ENCODE measurements around the gene IP6K2.
"Not testable (repeated sequence)": the region's sequence is repeated elsewhere in the genome, so short reads cannot be mapped to it uniquely, and the experiment has no call there.

Gene IP6K2

GRCh38 chr3:48738926-48739616 is 22.1 kb upstream of the IP6K2 start:
- no peak overlapping the region for H3K4me3 Mint-ChIP-seq
- no peak overlapping the region for H3K27ac Mint-ChIP-seq
- H3K4me1 Mint-ChIP-seq, result peaks cover 20% of the 10 kb centered on the region
- H3K27me3 Mint-ChIP-seq, result no peaks in the 10 kb centered on the region
- no peaks in the 10 kb centered on the region for H3K9me3 Mint-ChIP-seq
- no peak for ATAC-seq
- no peaks in the 10 kb centered on the region for H3K36me3 Mint-ChIP-seq

DNA sequence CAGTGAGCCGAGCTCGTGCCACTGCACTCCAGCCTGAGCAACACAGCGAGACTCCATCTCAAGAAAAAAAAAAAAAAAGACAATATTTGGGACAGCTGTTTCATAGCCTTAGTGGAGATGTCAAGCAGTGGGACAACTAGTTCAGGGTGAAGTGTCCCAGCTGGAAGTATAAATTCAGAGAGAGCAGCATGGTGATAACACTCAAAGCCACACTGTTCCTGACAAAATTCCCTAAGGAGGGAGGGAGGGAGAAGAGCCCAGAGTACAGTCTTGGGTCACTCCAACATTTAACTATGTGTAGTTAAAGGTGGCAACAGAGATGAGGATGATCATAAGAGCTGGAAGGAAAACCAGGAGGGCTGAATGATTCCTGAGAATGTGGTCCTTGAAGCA is 21.1 kb upstream of the IP6K2 start:
- H3K27me3 Mint-ChIP-seq, result no peaks in the 10 kb centered on the region
- no peak overlapping the region for H3K27ac Mint-ChIP-seq
- ATAC-seq, result no peak
- H3K4me1 Mint-ChIP-seq, result peaks cover 20% of the 10 kb centered on the region
- H3K36me3 Mint-ChIP-seq, result no peaks in the 10 kb centered on the region
- no peak overlapping the region for H3K4me3 Mint-ChIP-seq
- H3K9me3 Mint-ChIP-seq, result no peaks in the 10 kb centered on the region

DNA sequence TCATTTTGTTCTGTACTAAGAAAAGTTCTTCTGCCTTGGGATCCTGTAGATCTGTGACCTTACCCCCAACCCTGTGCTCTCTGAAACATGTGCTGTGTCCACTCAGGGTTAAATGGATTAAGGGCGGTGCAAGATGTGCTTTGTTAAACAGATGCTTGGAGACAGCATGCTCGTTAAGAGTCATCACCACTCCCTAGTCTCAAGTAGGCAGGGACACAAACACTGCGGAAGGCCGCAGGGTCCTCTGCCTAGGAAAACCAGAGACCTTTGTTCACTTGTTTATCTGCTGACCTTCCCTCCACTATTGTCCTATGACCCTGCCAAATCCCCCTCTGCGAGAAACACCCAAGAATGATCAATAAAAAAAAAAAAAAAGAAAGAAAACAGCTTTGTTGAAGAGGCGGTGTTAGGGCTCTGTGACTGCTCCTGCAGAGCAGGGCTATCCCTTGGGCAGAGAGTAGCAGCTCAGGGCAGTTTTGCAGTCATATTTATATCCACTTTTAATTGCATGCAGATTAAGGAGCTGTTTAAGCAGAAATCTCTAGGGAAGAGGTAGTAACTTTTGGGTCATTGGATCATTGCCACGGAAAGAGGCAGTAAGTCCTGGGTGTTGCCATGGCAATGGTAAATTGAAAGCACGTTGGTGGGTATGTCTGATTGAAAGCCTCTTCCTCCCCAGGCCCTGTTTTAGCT is 18.2 kb upstream of the IP6K2 start:
- ATAC-seq, H3K36me3 Mint-ChIP-seq, H3K4me3 Mint-ChIP-seq, H3K27ac Mint-ChIP-seq, H3K9me3 Mint-ChIP-seq, H3K27me3 Mint-ChIP-seq: not testable (repeated sequence)
- peaks cover 18% of the 10 kb centered on the region for H3K4me1 Mint-ChIP-seq

DNA sequence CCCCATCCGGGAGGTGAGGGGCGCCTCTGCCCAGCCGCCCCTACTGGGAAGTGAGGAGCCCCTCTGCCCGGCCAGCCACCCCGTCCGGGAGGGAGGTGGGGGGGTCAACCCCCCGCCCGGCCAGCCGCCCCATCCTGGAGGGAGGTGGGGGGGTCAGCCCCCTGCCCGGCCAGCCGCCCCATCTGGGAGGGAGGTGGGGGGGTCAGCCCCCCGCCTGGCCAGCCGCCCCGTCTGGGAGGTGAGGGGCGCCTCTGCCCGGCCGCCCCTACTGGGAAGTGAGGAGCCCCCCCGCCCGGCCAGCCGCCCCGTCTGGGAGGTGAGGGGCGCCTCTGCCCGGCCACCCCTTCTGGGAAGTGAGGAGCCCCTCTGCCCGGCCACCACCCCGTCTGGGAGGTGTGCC is 17.5 kb upstream of the IP6K2 start:
- not testable (repeated sequence) for ATAC-seq, H3K9me3 Mint-ChIP-seq, H3K36me3 Mint-ChIP-seq, H3K27ac Mint-ChIP-seq, H3K27me3 Mint-ChIP-seq, H3K4me3 Mint-ChIP-seq
- H3K4me1 Mint-ChIP-seq, result peaks cover 11% of the 10 kb centered on the region

- H3K27me3 Mint-ChIP-seq, ATAC-seq, H3K27ac Mint-ChIP-seq, H3K36me3 Mint-ChIP-seq, H3K9me3 Mint-ChIP-seq, H3K4me3 Mint-ChIP-seq: not testable (repeated sequence)
- peaks cover 10% of the 10 kb centered on the region for H3K4me1 Mint-ChIP-seq
Measured at GRCh38 chr3:48733752-48734518, 16.9 kb upstream of the IP6K2 start.

- Mint-ChIP-seq H3K9me3 (peaks cover 4% of the 10 kb centered on the region), H3K4me1 (no peaks in the 10 kb centered on the region), H3K27me3 (no peaks in the 10 kb centered on the region), H3K36me3 (no peaks in the 10 kb centered on the region), H3K4me3 (no peak overlapping the region), H3K27ac (no peak overlapping the region)
- no peak for ATAC-seq
Measured at GRCh38 chr3:48727511-48727910, 10.5 kb upstream of the IP6K2 start.

- not testable (repeated sequence) for ATAC-seq, H3K4me1 Mint-ChIP-seq, H3K27me3 Mint-ChIP-seq, H3K4me3 Mint-ChIP-seq, H3K27ac Mint-ChIP-seq, H3K9me3 Mint-ChIP-seq, H3K36me3 Mint-ChIP-seq
Measured at GRCh38 chr3:48725185-48725855, 8.3 kb upstream of the IP6K2 start.

- Mint-ChIP-seq H3K27me3 (no peaks in the 10 kb centered on the region), H3K36me3 (no peaks in the 10 kb centered on the region), H3K9me3 (peaks cover 4% of the 10 kb centered on the region), H3K4me1 (no peaks in the 10 kb centered on the region), H3K27ac (no peak overlapping the region), H3K4me3 (no peak overlapping the region)
- no peak for ATAC-seq
Measured at GRCh38 chr3:48723725-48724124, 6.7 kb upstream of the IP6K2 start.

DNA sequence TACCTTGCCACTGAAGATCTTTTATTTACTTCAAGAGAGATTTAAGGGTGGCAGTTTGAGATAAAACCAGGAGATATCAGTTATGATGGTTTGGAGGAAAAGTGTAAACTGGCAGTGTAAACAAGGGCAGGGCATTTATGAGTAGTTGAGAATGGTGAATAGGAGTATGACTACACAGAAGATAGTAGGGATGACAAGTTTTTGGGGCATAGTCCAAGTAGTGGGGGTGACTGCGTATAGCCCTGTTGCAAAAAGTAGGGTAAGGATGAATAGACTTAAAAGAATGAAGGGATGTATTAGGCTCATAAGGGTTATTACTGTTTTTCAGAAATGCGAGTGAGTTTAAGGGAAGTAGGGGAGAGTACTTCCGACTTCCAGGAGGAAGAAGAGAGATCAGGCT is 6.3 kb upstream of the IP6K2 start:
- not testable (repeated sequence) for H3K4me1 Mint-ChIP-seq, H3K27me3 Mint-ChIP-seq, H3K9me3 Mint-ChIP-seq, H3K27ac Mint-ChIP-seq, ATAC-seq, H3K36me3 Mint-ChIP-seq, H3K4me3 Mint-ChIP-seq

- H3K4me1 Mint-ChIP-seq, result peaks cover 35% of the 10 kb centered on the region
- no peaks in the 10 kb centered on the region for H3K9me3 Mint-ChIP-seq
- H3K27me3 Mint-ChIP-seq, result no peaks in the 10 kb centered on the region
- H3K27ac Mint-ChIP-seq, result peak overlapping the region; percentile 91
- peak overlapping the region; percentile 89 for H3K4me3 Mint-ChIP-seq
- no peak for ATAC-seq
- H3K36me3 Mint-ChIP-seq, result peaks cover 15% of the 10 kb centered on the region
Measured at GRCh38 chr3:48716508-48716981, 476 bp downstream of the IP6K2 start.

DNA sequence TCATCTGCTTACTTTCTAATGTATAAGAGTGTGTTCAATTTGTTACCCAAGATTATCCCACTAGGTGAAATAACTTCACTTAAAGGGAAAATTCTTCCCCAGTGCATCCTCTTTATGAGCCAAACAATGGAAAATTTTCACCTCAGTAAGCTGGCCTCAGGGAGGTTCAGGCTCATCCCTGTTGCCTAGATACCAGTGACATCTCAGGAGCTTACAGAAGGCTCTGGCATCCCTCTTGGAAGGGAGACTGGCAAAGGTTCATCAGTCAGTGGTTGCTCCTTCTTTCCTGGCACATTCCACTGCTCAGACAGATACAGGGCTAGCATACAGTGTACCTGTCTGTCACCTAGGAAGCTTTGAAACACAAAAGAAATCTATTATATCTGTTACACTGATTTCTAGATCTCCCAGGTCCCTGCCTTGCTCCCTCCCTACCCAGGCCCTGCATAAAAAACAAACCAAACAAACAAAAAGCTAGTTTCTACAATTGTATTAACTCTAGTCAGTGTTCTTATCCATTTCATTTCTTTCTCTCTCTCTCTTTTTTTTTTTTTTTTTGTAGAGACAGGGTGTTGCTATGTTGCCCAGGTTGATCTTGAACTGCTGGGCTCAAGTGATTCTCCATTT is 1.7 kb downstream of the IP6K2 start:
- H3K4me1 Mint-ChIP-seq, result peaks cover 44% of the 10 kb centered on the region
- no peak for ATAC-seq
- peaks cover 24% of the 10 kb centered on the region for H3K36me3 Mint-ChIP-seq
- H3K9me3 Mint-ChIP-seq, result no peaks in the 10 kb centered on the region
- peak overlapping the region; percentile 91 for H3K27ac Mint-ChIP-seq
- H3K27me3 Mint-ChIP-seq, result no peaks in the 10 kb centered on the region
- peak overlapping the region; percentile 89 for H3K4me3 Mint-ChIP-seq

DNA sequence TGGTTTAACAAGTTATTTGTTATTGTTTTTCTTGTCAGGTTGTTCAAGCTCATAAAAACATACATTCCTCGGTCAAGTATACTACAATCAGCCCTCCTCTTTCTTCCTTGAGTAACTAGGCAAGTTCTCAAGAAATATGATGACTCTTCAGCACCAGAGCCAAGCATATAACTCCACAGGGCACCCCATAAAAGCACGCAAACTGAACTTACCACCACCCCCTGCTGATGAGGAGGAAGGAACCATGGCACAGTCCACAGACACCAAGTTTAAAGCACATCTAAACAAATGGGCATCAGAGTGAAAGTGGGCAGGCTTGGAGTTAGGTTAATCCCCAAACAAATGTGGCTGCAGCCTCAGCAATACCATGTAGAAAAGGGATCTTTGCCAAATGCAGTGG is 5.3 kb downstream of the IP6K2 start:
- peaks cover 24% of the 10 kb centered on the region for H3K36me3 Mint-ChIP-seq
- no peaks in the 10 kb centered on the region for H3K27me3 Mint-ChIP-seq
- H3K4me3 Mint-ChIP-seq, result no peak overlapping the region
- H3K4me1 Mint-ChIP-seq, result peaks cover 50% of the 10 kb centered on the region
- no peak for ATAC-seq
- H3K27ac Mint-ChIP-seq, result no peak overlapping the region
- H3K9me3 Mint-ChIP-seq, result no peaks in the 10 kb centered on the region

DNA sequence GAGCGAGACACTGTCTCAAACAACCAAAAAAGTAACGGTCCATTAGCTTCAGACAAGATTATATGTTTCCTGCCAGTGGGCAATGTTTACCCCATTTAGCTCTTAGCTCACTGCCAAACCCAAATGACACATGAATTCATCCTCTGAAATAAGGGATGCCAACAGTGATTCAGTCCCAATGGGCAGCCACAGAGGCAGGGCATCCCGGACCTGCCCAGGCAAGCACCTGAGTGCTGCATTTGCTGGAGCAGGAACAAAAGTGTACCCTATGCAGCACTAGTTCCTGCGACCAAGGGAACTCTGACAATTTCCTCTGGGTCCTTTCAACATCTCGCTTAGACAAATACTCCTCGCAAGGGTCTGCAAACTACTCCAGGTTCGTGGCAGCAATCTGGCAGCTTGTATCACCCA is 8.0 kb downstream of the IP6K2 start:
- Mint-ChIP-seq H3K4me3 (no peak overlapping the region), H3K9me3 (no peaks in the 10 kb centered on the region), H3K27me3 (no peaks in the 10 kb centered on the region), H3K36me3 (peaks cover 23% of the 10 kb centered on the region), H3K27ac (peak overlapping the region; percentile 63), H3K4me1 (peaks cover 43% of the 10 kb centered on the region)
- no peak for ATAC-seq

- Mint-ChIP-seq H3K4me3 (no peak overlapping the region), H3K36me3 (peaks cover 23% of the 10 kb centered on the region), H3K9me3 (no peaks in the 10 kb centered on the region), H3K4me1 (peaks cover 45% of the 10 kb centered on the region), H3K27me3 (no peaks in the 10 kb centered on the region), H3K27ac (peak overlapping the region; percentile 63)
- ATAC-seq, result no peak
Measured at GRCh38 chr3:48708481-48708889, 8.5 kb downstream of the IP6K2 start.

DNA sequence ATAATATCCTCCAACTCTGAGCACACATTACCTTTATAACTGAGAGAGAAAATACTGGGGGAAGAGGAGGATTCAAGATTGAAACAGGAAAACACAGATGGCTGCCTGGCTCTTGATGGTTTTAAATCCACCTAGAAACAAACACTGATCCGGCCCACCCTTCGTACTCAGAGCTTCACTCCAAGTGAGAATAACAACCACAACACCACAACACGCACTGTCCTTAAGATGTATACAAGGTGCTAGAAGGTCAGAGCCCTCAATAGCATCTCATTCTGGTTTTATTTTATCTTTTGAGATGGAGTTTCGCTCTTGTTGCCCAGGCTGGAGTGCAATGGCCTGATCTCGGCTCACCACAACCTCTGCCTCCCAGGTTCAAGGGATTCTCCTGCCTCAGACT is 9.9 kb downstream of the IP6K2 start:
- Mint-ChIP-seq H3K4me3 (no peak overlapping the region), H3K27ac (no peak overlapping the region), H3K36me3 (peaks cover 31% of the 10 kb centered on the region), H3K4me1 (peaks cover 47% of the 10 kb centered on the region), H3K9me3 (no peaks in the 10 kb centered on the region), H3K27me3 (no peaks in the 10 kb centered on the region)
- no peak for ATAC-seq

Measured in stimulated activated memory B cell treated with anti-CD40 and anti-IgM and Interleukin-4, amounts not matched to agents 10 μg/mL and 1 μg/mL and 100 μg/mL, for 72 hours (primary cell).